Lung (tissue), 12 donors: ENCODE results near the gene CDK15. TPM values are rescaled to one million over a fixed set of nuclear protein-coding genes. Genes with fewer than 3 reads are reported as not detected.
"Not testable (repeated sequence)": the region's sequence is repeated elsewhere in the genome, so short reads cannot be mapped to it uniquely, and the experiment has no call there.

Source experiments
- ATAC-seq: fragments of 200-7000 bp; cut with Tn5 transposase; one replicate; pipeline ENCODE4 v1.9.1; 2020; ENCODE audit warnings: moderate number of reproducible peaks; ENCODE audit not compliant: insufficient read depth, low FRiP score
- DNase-seq, 3 donors: peaks; one replicate each; pipeline ENCODE4 v3.0.0-alpha.2; 2013 to 2017
- H3K27ac ChIP-seq, 2 donors: one replicate each; pipeline ENCODE4 v1.5.1; 2013; ENCODE audit warnings: mild to moderate bottlenecking in 2 of 2, moderate library complexity in 2 of 2, control low read depth in 1 of 2, inconsistent platforms in 1 of 2, low read depth in 1 of 2, low read length in 1 of 2
- H3K27me3 ChIP-seq, 3 donors: one replicate each; pipeline ENCODE4 v1.5.1; 2013; ENCODE audit warnings: low read length in 2 of 3; ENCODE audit not compliant: control insufficient read depth in 3 of 3, insufficient read depth in 3 of 3
- H3K36me3 ChIP-seq, 4 donors: one replicate each; pipeline ENCODE4 v1.5.1; 2013; ENCODE audit warnings: low read length in 4 of 4, mild to moderate bottlenecking in 1 of 4, moderate library complexity in 1 of 4; ENCODE audit not compliant: control insufficient read depth in 4 of 4, insufficient read depth in 4 of 4
- H3K4me1 ChIP-seq, 5 donors: one replicate each; pipeline ENCODE4 v1.5.1; 2013; ENCODE audit warnings: low read length in 5 of 5, mild to moderate bottlenecking in 2 of 5, moderate library complexity in 1 of 5; ENCODE audit not compliant: control insufficient read depth in 5 of 5, insufficient read depth in 5 of 5
- H3K4me3 ChIP-seq: one replicate; pipeline ENCODE4 v1.5.1; 2013; ENCODE audit warnings: mild to moderate bottlenecking, control low read depth, moderate library complexity
- H3K9ac ChIP-seq, 2 donors: one replicate each; pipeline ENCODE4 v1.5.1; 2013; ENCODE audit warnings: low read length in 2 of 2, control low read depth in 1 of 2; ENCODE audit not compliant: insufficient read depth in 1 of 2
- H3K9me3 ChIP-seq, 4 donors: one replicate each; pipeline ENCODE4 v1.5.1; 2013; ENCODE audit warnings: low read length in 3 of 4, mild to moderate bottlenecking in 1 of 4, moderate library complexity in 1 of 4; ENCODE audit not compliant: control insufficient read depth in 4 of 4, insufficient read depth in 3 of 4
- WGBS, 2 donors: extraction: QIAGEN DNeasy Blood & Tissue Kit; methylation state at CpG; one replicate each; pipeline ENCODE4 v1.1.7; 2013; 5-methylcytosine and 5-hydroxymethylcytosine counted together
- polyA plus RNA-seq, 2 donors: library from polyadenylated mRNA; stranded (reverse); fragments of 200-250 nt; gene quantifications; one replicate each; pipeline ENCODE4 v1.2.1, GENCODE V29; 2013
- total RNA-seq, 2 donors: library from RNA; depleted of rRNA in 1 of 2; stranded (reverse); fragments of >200 nt in 1 of 2; gene quantifications; one replicate each; pipeline ENCODE4 v1.2.1, GENCODE V29; 2014 to 2021
- TF ChIP-seq, protein P1 (sequence below): IDR thresholded peaks from 2 replicates; pipeline ENCODE4 v1.5.1; 2012; ENCODE audit warnings: mild to moderate bottlenecking; ENCODE audit errors: control extremely low read depth, extremely low read depth
- donor health status: control.
- donor health status: control.
- donor health status: Bipolar disorder and iron deficiency.
- donor health status: healthy.
- donor health status: DM: yes; HTN: yes; CAD: no.

CDK15 gene
- total and polyA plus RNA-seq, 4 donors, result 0.07 to 2.3 (median 0.12) TPM

- TF ChIP-seq, protein P1, sequence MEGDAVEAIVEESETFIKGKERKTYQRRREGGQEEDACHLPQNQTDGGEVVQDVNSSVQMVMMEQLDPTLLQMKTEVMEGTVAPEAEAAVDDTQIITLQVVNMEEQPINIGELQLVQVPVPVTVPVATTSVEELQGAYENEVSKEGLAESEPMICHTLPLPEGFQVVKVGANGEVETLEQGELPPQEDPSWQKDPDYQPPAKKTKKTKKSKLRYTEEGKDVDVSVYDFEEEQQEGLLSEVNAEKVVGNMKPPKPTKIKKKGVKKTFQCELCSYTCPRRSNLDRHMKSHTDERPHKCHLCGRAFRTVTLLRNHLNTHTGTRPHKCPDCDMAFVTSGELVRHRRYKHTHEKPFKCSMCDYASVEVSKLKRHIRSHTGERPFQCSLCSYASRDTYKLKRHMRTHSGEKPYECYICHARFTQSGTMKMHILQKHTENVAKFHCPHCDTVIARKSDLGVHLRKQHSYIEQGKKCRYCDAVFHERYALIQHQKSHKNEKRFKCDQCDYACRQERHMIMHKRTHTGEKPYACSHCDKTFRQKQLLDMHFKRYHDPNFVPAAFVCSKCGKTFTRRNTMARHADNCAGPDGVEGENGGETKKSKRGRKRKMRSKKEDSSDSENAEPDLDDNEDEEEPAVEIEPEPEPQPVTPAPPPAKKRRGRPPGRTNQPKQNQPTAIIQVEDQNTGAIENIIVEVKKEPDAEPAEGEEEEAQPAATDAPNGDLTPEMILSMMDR, result no peak
- ATAC-seq (no peak), DNase-seq (no peak)
- Histone ChIP-seq H3K27ac (no peak overlapping the region), H3K4me3 (no peak overlapping the region), H3K9me3 (no peaks in the 10 kb centered on the region), H3K36me3 (peaks cover 13 to 21% (median 15%) of the 10 kb centered on the region in 4 donors), H3K4me1 (no peaks in the 10 kb centered on the region), H3K27me3 (no peaks in the 10 kb centered on the region), H3K9ac (no peak overlapping the region)
- WGBS, 2 donors, result 94 to 97% methylated on average over 1 of the region's 1 CpG
Measured at GRCh38 chr2:201759567-201759966, 46.8 kb upstream of the CDK15 start.

DNA sequence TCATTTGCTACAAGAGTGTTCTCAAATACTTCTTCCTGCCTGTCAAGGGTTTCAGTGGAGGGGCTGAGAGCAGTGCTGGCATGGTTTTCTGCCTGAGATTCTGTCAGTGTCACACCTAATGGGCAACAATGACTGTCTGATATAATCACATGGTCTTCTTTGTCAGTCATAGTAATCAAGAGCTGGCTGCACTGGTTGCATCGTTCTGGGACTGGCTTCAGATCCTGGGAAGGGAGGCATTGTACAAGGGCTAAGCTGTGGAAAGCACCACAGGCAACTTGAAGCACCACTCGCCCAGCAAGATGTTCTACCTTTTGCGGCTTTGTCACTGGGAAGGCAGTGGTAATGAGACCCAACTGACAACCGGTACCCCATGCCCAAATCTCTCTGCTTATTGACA, 45.2 kb upstream of the CDK15 start:
- Histone ChIP-seq H3K27ac (no peak overlapping the region), H3K9ac (no peak overlapping the region), H3K4me3 (no peak overlapping the region), H3K36me3 (peaks cover 16 to 30% (median 19%) of the 10 kb centered on the region in 4 donors), H3K4me1 (no peaks in the 10 kb centered on the region), H3K27me3 (no peaks in the 10 kb centered on the region), H3K9me3 (no peaks in the 10 kb centered on the region)
- ATAC-seq (no peak), DNase-seq (no peak)
- TF ChIP-seq, protein P1, result no peak
- 93 to 94% methylated on average over 4 of the region's 4 CpGs for WGBS, 2 donors

- H3K27me3 ChIP-seq, H3K9me3 ChIP-seq, DNase-seq, H3K4me1 ChIP-seq, H3K27ac ChIP-seq, H3K4me3 ChIP-seq, H3K9ac ChIP-seq, ATAC-seq: not testable (repeated sequence)
- H3K36me3 ChIP-seq, result peaks cover 9 to 23% (median 16%) of the 10 kb centered on the region in 4 donors
- WGBS, 2 donors, result 96 to 97% methylated on average over 7 of the region's 7 CpGs
Measured at GRCh38 chr2:201764469-201764868, 41.9 kb upstream of the CDK15 start.

DNA sequence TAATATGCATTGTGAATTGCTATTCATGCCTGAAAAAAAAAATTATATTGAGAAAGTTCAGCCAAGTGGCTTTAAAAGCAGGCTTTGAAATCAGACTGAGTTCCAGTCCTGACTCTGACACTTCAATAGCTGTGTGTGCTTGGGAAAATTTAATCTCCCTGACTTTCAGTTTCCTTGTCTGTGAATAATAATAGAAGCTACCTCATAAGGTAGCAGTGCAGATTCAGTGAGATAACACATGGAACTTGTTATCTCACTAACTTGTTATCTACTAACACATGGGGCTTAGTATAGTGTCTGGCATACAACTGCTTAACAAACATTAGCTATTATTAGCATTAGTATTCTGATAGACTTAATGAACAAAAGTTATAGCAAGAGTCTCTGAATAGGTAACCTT, 40.5 kb upstream of the CDK15 start:
- no peaks in the 10 kb centered on the region for H3K4me1 ChIP-seq
- no peak for ATAC-seq
- no peak for DNase-seq
- no peak overlapping the region for H3K4me3 ChIP-seq
- H3K9ac ChIP-seq, result no peak overlapping the region
- H3K27ac ChIP-seq, result peak overlapping the region in 1 of 2 donors; percentile 21
- TF ChIP-seq, protein P1, result no peak
- peaks cover 8 to 22% (median 15%) of the 10 kb centered on the region in 4 donors for H3K36me3 ChIP-seq
- H3K27me3 ChIP-seq, result no peaks in the 10 kb centered on the region
- no peaks in the 10 kb centered on the region for H3K9me3 ChIP-seq
